Nephron progenitor cell (in vitro differentiated cells): ENCODE data around the gene CEP41.

Source experiments
- DNase-seq: peaks from one replicate; pipeline ENCODE4 v3.0.0; 2021
- H3K27ac Mint-ChIP-seq: 2 replicates; pipeline ENCODE4 v1.8.0; 2021; ENCODE audit warnings: mild to moderate bottlenecking, moderate library complexity, mixed read lengths
- H3K27me3 Mint-ChIP-seq: 2 replicates; pipeline ENCODE4 v1.8.0; 2021; ENCODE audit warnings: mild to moderate bottlenecking, low read depth, mixed read lengths; ENCODE audit not compliant: poor library complexity
- H3K36me3 Mint-ChIP-seq: 2 replicates; pipeline ENCODE4 v1.8.0; 2021; ENCODE audit warnings: low read depth, mixed read lengths
- H3K4me1 Mint-ChIP-seq: 2 replicates; pipeline ENCODE4 v1.8.0; 2021; ENCODE audit warnings: mixed read lengths
- H3K4me3 Mint-ChIP-seq: 2 replicates; pipeline ENCODE4 v1.8.0; 2021; ENCODE audit warnings: mild to moderate bottlenecking, moderate library complexity, mixed read lengths
- H3K9me3 Mint-ChIP-seq: 2 replicates; pipeline ENCODE4 v1.8.0; 2021; ENCODE audit warnings: mild to moderate bottlenecking, moderate library complexity, mixed read lengths
- CTCF ChIP-seq: fragments of 200-600 bp; sonication (generic); IDR thresholded peaks from 2 replicates; pipeline ENCODE4 v1.5.0; 2021; ENCODE audit warnings: antibody characterized with exemption

Gene CEP41

DNA sequence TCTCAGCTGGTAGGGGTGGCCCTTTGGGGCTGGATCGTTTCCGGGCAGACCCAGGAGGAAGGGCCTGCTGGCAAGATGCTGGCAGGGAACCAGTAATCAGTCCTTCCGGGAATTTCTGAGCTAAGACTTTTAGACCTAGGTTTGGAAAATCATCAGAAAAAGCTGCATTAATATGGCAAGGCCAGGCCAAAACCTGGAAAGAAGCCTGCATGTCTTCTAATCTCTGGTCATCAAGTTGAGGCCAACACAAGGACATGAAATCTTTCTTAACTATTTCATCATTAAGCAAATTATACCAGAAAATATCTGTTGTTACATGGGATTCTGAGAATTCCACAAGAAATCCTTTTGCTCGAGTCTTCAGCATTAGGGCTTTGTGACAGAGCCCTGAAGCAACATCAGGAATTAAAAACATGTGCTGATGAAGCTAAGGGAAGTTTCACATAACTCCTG, 40.7 kb downstream of the CEP41 start:
- no peak overlapping the region for H3K4me3 Mint-ChIP-seq
- H3K36me3 Mint-ChIP-seq, result peaks cover 51% of the 10 kb centered on the region
- TF ChIP-seq CTCF, result no peak
- H3K9me3 Mint-ChIP-seq, result no peaks in the 10 kb centered on the region
- H3K27ac Mint-ChIP-seq, result peak overlapping the region; percentile 81
- DNase-seq, result no peak
- no peaks in the 10 kb centered on the region for H3K27me3 Mint-ChIP-seq
- peaks cover 39% of the 10 kb centered on the region for H3K4me1 Mint-ChIP-seq

DNA sequence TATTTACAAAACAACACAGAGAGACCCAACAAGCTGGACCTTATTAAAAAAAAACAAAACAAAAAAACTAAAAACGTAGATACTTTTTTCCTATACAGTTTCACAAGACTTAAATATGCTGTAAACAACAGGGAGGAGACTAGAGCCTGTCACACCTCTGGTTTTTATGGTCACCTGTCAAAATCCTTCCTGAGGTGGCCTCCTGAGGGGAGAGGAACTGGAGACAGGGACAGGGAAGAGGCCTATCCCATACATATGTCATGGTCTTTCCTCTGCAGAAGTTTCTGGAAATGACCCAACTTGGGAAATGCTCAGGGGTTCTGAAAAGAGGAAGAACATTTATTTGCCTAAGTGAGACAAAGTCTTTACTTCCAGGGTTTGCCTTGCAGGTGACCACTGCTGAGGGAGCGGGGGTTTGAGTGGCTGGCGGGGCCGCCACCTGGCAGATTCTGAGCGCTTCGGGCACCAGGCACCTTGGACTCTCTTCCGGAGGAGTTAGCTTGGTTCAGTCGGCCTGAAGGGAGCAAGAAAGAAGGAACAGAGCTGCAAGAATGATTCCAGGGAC, 42.2 kb downstream of the CEP41 start:
- DNase-seq, result no peak
- peak overlapping the region; percentile 86 for H3K27ac Mint-ChIP-seq

DNA sequence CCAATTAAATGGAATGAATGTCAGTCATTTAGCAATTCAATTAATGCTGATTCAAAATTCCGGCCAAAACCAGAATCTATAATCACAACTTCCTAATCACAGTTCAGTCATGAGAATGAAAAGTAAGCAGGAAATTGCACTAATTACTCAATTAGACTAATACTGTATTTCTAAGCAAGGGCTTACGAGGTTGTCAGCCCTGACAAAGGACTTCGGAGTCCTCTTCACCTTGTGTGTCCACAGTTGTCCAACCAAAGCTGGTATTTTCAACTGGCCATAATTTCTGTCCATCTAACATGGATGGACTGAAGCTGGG, 43.1 kb downstream of the CEP41 start:
- no peak for DNase-seq
- H3K27ac Mint-ChIP-seq, result peak overlapping the region; percentile 64
- H3K4me1 Mint-ChIP-seq, result peaks cover 63% of the 10 kb centered on the region
- peaks cover 44% of the 10 kb centered on the region for H3K36me3 Mint-ChIP-seq
- H3K9me3 Mint-ChIP-seq, result no peaks in the 10 kb centered on the region
- no peaks in the 10 kb centered on the region for H3K27me3 Mint-ChIP-seq
- peak overlapping the region; percentile 16 for H3K4me3 Mint-ChIP-seq
- TF ChIP-seq CTCF, result no peak

More for the DNA sequence above, 42.2 kb downstream of the CEP41 start:
- no peak for TF ChIP-seq CTCF
- Mint-ChIP-seq H3K9me3 (no peaks in the 10 kb centered on the region), H3K36me3 (peaks cover 51% of the 10 kb centered on the region), H3K4me3 (no peak overlapping the region), H3K4me1 (peaks cover 54% of the 10 kb centered on the region), H3K27me3 (no peaks in the 10 kb centered on the region)

- Mint-ChIP-seq H3K9me3 (no peaks in the 10 kb centered on the region), H3K4me1 (peaks cover 67% of the 10 kb centered on the region), H3K27ac (peak overlapping the region; percentile 83), H3K36me3 (peaks cover 39% of the 10 kb centered on the region), H3K4me3 (peak overlapping the region; percentile 16), H3K27me3 (no peaks in the 10 kb centered on the region)
- no peak for DNase-seq
- TF ChIP-seq CTCF, result no peak
These were observed 43.6 kb downstream of the CEP41 start for GRCh38 chr7:130397051-130397757.

DNA sequence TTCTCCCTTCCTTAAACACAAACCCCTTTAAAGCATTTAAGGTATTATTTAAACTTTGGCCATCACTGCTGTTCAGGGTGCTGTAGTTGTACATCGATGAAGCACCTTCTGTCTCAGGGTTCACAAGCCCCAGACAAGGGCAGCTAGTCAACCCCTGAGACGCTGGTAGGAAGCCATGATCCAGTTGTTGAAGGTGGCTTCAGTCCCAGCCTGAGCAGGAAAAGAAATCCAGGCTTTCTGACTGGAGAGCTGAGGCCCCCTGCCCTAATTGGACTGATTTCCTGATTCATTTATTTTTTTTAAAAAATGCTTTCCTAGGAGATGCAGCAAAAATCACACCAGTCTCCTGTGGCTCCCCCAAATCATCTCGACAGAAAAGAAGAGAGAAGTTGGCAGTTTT, 44.7 kb downstream of the CEP41 start:
- Mint-ChIP-seq H3K9me3 (no peaks in the 10 kb centered on the region), H3K36me3 (peaks cover 31% of the 10 kb centered on the region), H3K27me3 (no peaks in the 10 kb centered on the region), H3K27ac (peak overlapping the region; percentile 83), H3K4me3 (peak overlapping the region; percentile 43), H3K4me1 (peaks cover 73% of the 10 kb centered on the region)
- no peak for DNase-seq
- TF ChIP-seq CTCF, result no peak

- Mint-ChIP-seq H3K27me3 (no peaks in the 10 kb centered on the region), H3K4me1 (peaks cover 73% of the 10 kb centered on the region)
These were observed 45.4 kb downstream of the CEP41 start for GRCh38 chr7:130395421-130395820.

More at GRCh38 chr7:130395421-130395820, 45.4 kb downstream of the CEP41 start:
- Mint-ChIP-seq H3K36me3 (peaks cover 24% of the 10 kb centered on the region), H3K4me3 (no peak overlapping the region), H3K27ac (peak overlapping the region; percentile 79), H3K9me3 (no peaks in the 10 kb centered on the region)
- no peak for DNase-seq
- TF ChIP-seq CTCF, result no peak
